Measurements from ENCODE around the gene SSC4D.

The SSC4D gene

GRCh38 chr7:76354516-76354915, 55.0 kb downstream of the SSC4D start:
- DNase-seq (ENCODE audit: low read depth), result no peak

GRCh38 chr7:76353744-76354143, 55.8 kb downstream of the SSC4D start:
- no peak for DNase-seq (ENCODE audit: low read depth)

GRCh38 chr7:76352193-76352592, 57.3 kb downstream of the SSC4D start:
- no peak for DNase-seq (ENCODE audit: low read depth)

- DNase-seq (ENCODE audit: low read depth), result no peak
Observed at GRCh38 chr7:76351372-76351771, 58.1 kb downstream of the SSC4D start.

- no peak for DNase-seq (ENCODE audit: low read depth)
Observed at GRCh38 chr7:76349313-76349885, 60.1 kb downstream of the SSC4D start.

GRCh38 chr7:76347710-76348109, 61.8 kb downstream of the SSC4D start:
- DNase-seq (ENCODE audit: low read depth), result no peak

- DNase-seq (ENCODE audit: low read depth), result no peak
Observed at GRCh38 chr7:76346778-76347177, 62.7 kb downstream of the SSC4D start.

GRCh38 chr7:76346097-76346496, 63.4 kb downstream of the SSC4D start:
- DNase-seq (ENCODE audit: low read depth), result no peak

- DNase-seq (ENCODE audit: low read depth), result no peak
Observed at GRCh38 chr7:76343931-76344321, 65.6 kb downstream of the SSC4D start.

- DNase-seq (ENCODE audit: low read depth), result no peak
Observed at GRCh38 chr7:76343294-76343930, 66.1 kb downstream of the SSC4D start.

GRCh38 chr7:76342222-76342621, 67.3 kb downstream of the SSC4D start:
- no peak for DNase-seq (ENCODE audit: low read depth)

- DNase-seq (ENCODE audit: low read depth), result peak; percentile 56
Observed at GRCh38 chr7:76340617-76341131, 68.8 kb downstream of the SSC4D start.
